ENCODE results near the gene KIF13A. TPM values are rescaled to one million over a fixed set of nuclear protein-coding genes. Genes with fewer than 3 reads are reported as not detected.
A peak's percentile ranks its signal among the peaks of the same experiment; 100 is the strongest.

The KIF13A gene
- total and polyA plus RNA-seq, 9 of the 15 experiments (the other 6 are each of a cell fraction or from before 2014, with no cell fraction given), result 3.6 to 44.3 (median 29.7) TPM

DNA sequence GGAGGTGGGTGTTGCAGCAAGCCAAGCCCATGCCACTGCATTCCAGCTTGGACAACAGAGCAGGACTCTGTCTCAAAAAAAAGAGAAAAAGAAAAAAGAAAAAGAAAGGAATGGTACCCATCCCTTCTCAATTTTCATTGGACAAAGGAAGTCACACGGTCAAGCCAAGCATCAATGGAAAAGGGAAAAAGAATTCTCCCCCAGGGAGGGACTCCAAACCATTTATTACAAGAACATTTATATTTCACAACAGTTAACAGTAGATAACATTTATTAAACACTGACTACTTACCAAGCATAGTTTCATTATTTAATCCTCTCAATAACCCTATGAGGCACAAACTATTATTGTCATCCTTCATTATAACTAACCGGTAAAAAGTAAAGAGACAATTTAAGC lies 6.6 kb upstream of the KIF13A start:
- POLR2A ChIA-PET, result interaction anchor here (1.3 kb wide), 1 partner anchor 9 kb away, joined by 8 read pairs; no protein-coding TSS in a partner anchor
- Histone ChIP-seq H3K27ac (ENCODE audit: extremely low read depth, low read depth, low read length) (no peak overlapping the region), H3K9ac (ENCODE audit: insufficient read depth in 1 of 2, low read depth in 2 of 2, low read length in 2 of 2) (no peak overlapping the region), H3K9me1 (ENCODE audit: control insufficient read depth, insufficient read depth, low read length) (no peaks in the 10 kb centered on the region), H3K4me1 (replicated peaks in 1 of 2; ENCODE audit: control insufficient read depth in 2 of 2, insufficient read depth in 2 of 2, low read length in 2 of 2) (peaks cover 0 to 11% of the 10 kb centered on the region in 2 experiments; a peak in 3 of 5 replicates), H4K20me1 (replicated peaks; ENCODE audit: control insufficient read depth, insufficient read depth, low read length) (no peaks in the 10 kb centered on the region), H3K79me2 (ENCODE audit: control insufficient read depth, insufficient read depth, low read length) (no peaks in the 10 kb centered on the region), H3K9me3 (replicated peaks; ENCODE audit: control insufficient read depth, insufficient read depth, low read depth, low read length) (no peaks in the 10 kb centered on the region), H3K4me2 (ENCODE audit: insufficient read depth, low read length) (no peak overlapping the region), H3K4me3 (no peak overlapping the region), H2AFZ (ENCODE audit: low read depth, low read length) (peak overlapping the region; percentile 27; the same call in 1 of the 2 replicates), H3K27me3 (ENCODE audit: control insufficient read depth in 2 of 2, insufficient read depth in 2 of 2, low read length in 2 of 2) (no peaks in the 10 kb centered on the region), H3K36me3 (ENCODE audit: control insufficient read depth, insufficient read depth, low read length) (no peaks in the 10 kb centered on the region)
- TF ChIP-seq, protein P1, sequence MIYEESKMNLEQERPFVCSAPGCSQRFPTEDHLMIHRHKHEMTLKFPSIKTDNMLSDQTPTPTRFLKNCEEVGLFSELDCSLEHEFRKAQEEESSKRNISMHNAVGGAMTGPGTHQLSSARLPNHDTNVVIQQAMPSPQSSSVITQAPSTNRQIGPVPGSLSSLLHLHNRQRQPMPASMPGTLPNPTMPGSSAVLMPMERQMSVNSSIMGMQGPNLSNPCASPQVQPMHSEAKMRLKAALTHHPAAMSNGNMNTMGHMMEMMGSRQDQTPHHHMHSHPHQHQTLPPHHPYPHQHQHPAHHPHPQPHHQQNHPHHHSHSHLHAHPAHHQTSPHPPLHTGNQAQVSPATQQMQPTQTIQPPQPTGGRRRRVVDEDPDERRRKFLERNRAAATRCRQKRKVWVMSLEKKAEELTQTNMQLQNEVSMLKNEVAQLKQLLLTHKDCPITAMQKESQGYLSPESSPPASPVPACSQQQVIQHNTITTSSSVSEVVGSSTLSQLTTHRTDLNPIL (CRISPR knock-in tag; IDR thresholded peaks at IDR 0.05), result no peak
- peak; percentile 3; the same call in 1 of the 2 replicates for TF ChIP-seq FOSL1 (tag; conservative IDR thresholded peaks at IDR 0.05)
- in situ Hi-C loops (cut with MboI), result no loop called here
- no TSS peak for BruUV-seq (replicated peaks)
- FAIRE-seq (no peak), DNase-seq (ENCODE audit: extremely low read depth in 1 of 4, low spot score in 3 of 4) (no peak), ATAC-seq (no peak)
- CTCF ChIA-PET (ENCODE audit: low intra/inter-chr PET ratio), result no interaction called here
- intact Hi-C loops (cut with micrococcal nuclease), result no loop called here
- 77% methylated on average over 2 of the region's 2 CpGs for WGBS (ENCODE audit: insufficient coverage, low coverage, missing lambda C conversion rate)

DNA sequence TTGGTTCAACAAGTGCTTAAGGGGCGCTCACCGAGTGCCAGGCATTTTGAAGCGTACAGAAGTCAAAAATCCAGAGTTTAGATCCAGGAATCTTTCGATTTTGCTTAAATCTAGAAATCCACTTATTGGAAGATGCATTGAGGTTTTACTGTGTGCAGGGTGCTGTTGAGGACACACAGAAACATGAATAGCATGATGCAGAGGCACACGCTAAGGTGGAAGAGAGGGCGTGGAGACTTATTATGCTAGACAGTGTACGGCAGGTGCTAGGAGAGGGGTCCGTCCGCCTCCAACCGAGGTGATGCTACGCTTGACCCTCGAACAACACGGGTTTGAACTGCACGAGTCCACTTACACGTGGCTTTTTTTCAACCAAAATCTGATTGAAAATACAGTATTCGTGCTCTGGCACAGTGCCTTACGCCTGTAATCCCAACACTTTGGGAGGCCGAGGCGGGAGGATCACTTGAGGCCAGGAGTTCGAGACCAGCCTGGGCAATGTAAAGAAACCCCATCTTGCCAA lies 1.0 kb upstream of the KIF13A start:
- ChIA-PET POLR2A (interaction anchor here (0.6 to 4.4 kb wide), 5 partner anchors 14 to 114 kb away, joined by 3 to 22 read pairs (median 4); no protein-coding TSS in a partner anchor), CTCF (ENCODE audit: low intra/inter-chr PET ratio) (no interaction called here)
- Histone ChIP-seq H3K79me2 (ENCODE audit: control insufficient read depth, insufficient read depth, low read length) (peaks cover 48% of the 10 kb centered on the region), H3K9me3 (replicated peaks; ENCODE audit: control insufficient read depth, insufficient read depth, low read depth, low read length) (no peaks in the 10 kb centered on the region), H3K4me3 (peak overlapping the region; percentile 65), H3K4me2 (ENCODE audit: insufficient read depth, low read length) (peak overlapping the region; percentile 92), H3K27me3 (ENCODE audit: control insufficient read depth in 2 of 2, insufficient read depth in 2 of 2, low read length in 2 of 2) (no peaks in the 10 kb centered on the region), H3K36me3 (ENCODE audit: control insufficient read depth, insufficient read depth, low read length) (peaks cover 11% of the 10 kb centered on the region; the same call in 1 of the 3 replicates), H4K20me1 (replicated peaks; ENCODE audit: control insufficient read depth, insufficient read depth, low read length) (no peaks in the 10 kb centered on the region), H3K9me1 (ENCODE audit: control insufficient read depth, insufficient read depth, low read length) (no peaks in the 10 kb centered on the region), H3K4me1 (replicated peaks in 1 of 2; ENCODE audit: control insufficient read depth in 2 of 2, insufficient read depth in 2 of 2, low read length in 2 of 2) (peaks cover 12 to 20% of the 10 kb centered on the region in 2 experiments; a peak in 4 of 5 replicates), H3K27ac (ENCODE audit: extremely low read depth, low read depth, low read length) (peak overlapping the region; percentile 79), H2AFZ (ENCODE audit: low read depth, low read length) (peak overlapping the region; percentile 89), H3K9ac (ENCODE audit: insufficient read depth in 1 of 2, low read depth in 2 of 2, low read length in 2 of 2) (peak overlapping the region; percentile 73 to 94)
- WGBS (ENCODE audit: insufficient coverage, low coverage, missing lambda C conversion rate), result 89% methylated on average over 20 of the region's 20 CpGs
- DNase-seq (ENCODE audit: extremely low read depth in 1 of 4, low spot score in 3 of 4) (no peak), ATAC-seq (no peak), FAIRE-seq (no peak)
- BruUV-seq (replicated peaks), result TSS peak; percentile 86
- intact Hi-C loops (cut with micrococcal nuclease), result loop anchor here (5.0 to 10.0 kb wide), 4 partner anchors 81 to 284 kb away; partner anchors contain the start of gene NUP153
- in situ Hi-C loops (cut with MboI), result no loop called here
- TF ChIP-seq, protein P2, sequence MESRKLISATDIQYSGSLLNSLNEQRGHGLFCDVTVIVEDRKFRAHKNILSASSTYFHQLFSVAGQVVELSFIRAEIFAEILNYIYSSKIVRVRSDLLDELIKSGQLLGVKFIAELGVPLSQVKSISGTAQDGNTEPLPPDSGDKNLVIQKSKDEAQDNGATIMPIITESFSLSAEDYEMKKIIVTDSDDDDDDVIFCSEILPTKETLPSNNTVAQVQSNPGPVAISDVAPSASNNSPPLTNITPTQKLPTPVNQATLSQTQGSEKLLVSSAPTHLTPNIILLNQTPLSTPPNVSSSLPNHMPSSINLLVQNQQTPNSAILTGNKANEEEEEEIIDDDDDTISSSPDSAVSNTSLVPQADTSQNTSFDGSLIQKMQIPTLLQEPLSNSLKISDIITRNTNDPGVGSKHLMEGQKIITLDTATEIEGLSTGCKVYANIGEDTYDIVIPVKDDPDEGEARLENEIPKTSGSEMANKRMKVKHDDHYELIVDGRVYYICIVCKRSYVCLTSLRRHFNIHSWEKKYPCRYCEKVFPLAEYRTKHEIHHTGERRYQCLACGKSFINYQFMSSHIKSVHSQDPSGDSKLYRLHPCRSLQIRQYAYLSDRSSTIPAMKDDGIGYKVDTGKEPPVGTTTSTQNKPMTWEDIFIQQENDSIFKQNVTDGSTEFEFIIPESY (CRISPR knock-in tag; IDR thresholded peaks at IDR 0.05), result peak; percentile 26; the same call in 1 of the 2 replicates
- no peak for TF ChIP-seq NFE2L1 (tag; IDR thresholded peaks at IDR 0.05; ENCODE audit: borderline replicate concordance, low read depth)
- TF ChIP-seq, protein P3, sequence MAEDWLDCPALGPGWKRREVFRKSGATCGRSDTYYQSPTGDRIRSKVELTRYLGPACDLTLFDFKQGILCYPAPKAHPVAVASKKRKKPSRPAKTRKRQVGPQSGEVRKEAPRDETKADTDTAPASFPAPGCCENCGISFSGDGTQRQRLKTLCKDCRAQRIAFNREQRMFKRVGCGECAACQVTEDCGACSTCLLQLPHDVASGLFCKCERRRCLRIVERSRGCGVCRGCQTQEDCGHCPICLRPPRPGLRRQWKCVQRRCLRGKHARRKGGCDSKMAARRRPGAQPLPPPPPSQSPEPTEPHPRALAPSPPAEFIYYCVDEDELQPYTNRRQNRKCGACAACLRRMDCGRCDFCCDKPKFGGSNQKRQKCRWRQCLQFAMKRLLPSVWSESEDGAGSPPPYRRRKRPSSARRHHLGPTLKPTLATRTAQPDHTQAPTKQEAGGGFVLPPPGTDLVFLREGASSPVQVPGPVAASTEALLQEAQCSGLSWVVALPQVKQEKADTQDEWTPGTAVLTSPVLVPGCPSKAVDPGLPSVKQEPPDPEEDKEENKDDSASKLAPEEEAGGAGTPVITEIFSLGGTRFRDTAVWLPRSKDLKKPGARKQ (CRISPR knock-in tag; IDR thresholded peaks at IDR 0.05), result 0 out of 2 replicates have a peak, but pooled peaks have one; percentile 40
- TF ChIP-seq ZNF23 (CRISPR knock-in tag; IDR thresholded peaks at IDR 0.05), result no peak
- TF ChIP-seq MCM2 (IDR thresholded peaks at IDR 0.05; ENCODE audit: low read depth), result no peak
